Bronchial epithelial cell (primary cell): ENCODE measurements around the gene EDNRA. TPM values are rescaled to one million over a fixed set of nuclear protein-coding genes. Genes with fewer than 3 reads are reported as not detected.

Experiments used
- DNase-seq: peaks from one replicate; pipeline ENCODE4 v3.0.0-alpha.2; 2010; ENCODE audit warnings: low read depth
- FAIRE-seq: peaks from 2 replicates; lab custom pipeline; 2011; peaks lifted over from hg19 to GRCh38; lab: Jason Lieb, UNC
- H3K27me3 ChIP-seq: 2 replicates; pipeline ENCODE4 v1.5.1; 2011; ENCODE audit warnings: low read length; ENCODE audit not compliant: control insufficient read depth, insufficient read depth
- H3K36me3 ChIP-seq: 2 replicates; pipeline ENCODE4 v1.5.1; 2011; ENCODE audit warnings: low read length; ENCODE audit not compliant: control insufficient read depth, insufficient read depth
- H3K4me3 ChIP-seq: 2 replicates; pipeline ENCODE4 v1.5.1; 2011; ENCODE audit warnings: mild to moderate bottlenecking, low read depth, low read length, control low read depth
- CTCF ChIP-seq: IDR thresholded peaks from 2 replicates; pipeline ENCODE4 v1.5.1; 2011; ENCODE audit warnings: mild to moderate bottlenecking, moderate library complexity, low read length, control low read depth, inconsistent platforms; ENCODE audit not compliant: insufficient read depth, severe bottlenecking
- total RNA-seq: library from RNA; depleted of rRNA; stranded (reverse); fragments of >200 nt; gene quantifications from 2 replicates; pipeline ENCODE4 v1.2.1, GENCODE V29; 2014

The EDNRA gene
- total RNA-seq, 1 donor from 2014 or later, result 3.7 TPM

DNA sequence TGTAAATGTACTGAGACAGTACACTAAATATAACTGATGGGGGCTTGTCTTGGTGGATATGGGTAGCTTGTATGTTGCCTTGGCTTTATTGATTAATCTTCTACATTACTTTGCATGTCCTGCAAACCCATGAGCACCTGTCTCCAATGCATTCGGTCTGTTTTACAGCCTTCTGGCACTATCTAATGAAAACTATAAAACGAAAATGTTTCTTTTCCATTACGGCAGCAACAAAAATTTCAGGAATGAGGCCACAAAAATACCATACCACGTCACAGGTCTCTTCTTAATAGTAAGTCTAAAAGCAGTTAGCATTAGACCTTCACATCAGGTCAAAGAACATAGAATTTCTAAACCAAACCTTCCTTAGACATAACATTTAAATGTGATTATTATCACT, 49.8 kb downstream of the EDNRA start:
- DNase-seq (no peak), FAIRE-seq (no peak)
- Histone ChIP-seq H3K36me3 (no peaks in the 10 kb centered on the region), H3K4me3 (no peak overlapping the region), H3K27me3 (no peaks in the 10 kb centered on the region)
- no peak for TF ChIP-seq CTCF

DNA sequence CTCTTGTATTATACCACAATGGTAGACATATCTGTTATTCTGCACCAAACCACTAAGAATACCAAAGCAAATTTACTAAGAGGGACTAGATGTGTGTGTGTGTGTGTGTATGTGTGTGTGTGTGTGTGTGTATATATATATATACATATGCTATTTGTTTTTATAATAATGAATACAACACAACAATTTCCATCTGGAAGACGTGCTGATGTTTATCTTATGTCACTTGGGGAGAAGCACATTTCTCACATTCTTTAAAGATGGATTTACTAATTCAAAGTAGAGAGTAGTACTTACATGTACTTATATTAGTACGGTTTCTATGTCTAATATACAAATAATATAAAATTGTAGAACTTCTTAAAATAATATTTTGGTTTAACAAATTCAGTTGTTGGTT, 52.0 kb downstream of the EDNRA start:
- H3K27me3 ChIP-seq, result no peaks in the 10 kb centered on the region
- H3K4me3 ChIP-seq, result no peak overlapping the region
- DNase-seq (no peak), FAIRE-seq (no peak)
- TF ChIP-seq CTCF, result no peak
- H3K36me3 ChIP-seq, result no peaks in the 10 kb centered on the region

GRCh38 chr4:147533331-147533730, 52.4 kb downstream of the EDNRA start:
- FAIRE-seq, result no peak

DNA sequence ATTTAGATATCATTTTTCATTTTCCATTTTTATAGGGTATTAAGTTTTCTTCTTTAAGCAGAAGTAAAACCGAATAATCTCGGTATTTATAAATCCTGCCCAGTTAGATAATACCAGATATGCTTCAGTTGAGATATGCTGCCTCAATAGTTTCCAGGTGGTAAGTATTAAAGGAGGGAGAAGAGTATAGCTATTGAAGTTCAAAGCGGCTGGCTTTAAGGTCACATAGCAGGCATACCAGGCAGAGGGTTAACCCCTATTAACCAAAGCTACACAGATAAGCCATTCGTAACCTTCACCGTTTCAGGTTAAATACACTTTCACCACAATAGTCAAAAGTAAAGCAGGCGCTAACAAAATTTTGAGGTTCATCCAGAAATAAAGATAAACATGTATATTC, 54.2 kb downstream of the EDNRA start:
- no peak for FAIRE-seq
- Histone ChIP-seq H3K4me3 (no peak overlapping the region), H3K27me3 (no peaks in the 10 kb centered on the region), H3K36me3 (no peaks in the 10 kb centered on the region)
- DNase-seq, result no peak
- TF ChIP-seq CTCF, result no peak

More at GRCh38 chr4:147533331-147533730, 52.4 kb downstream of the EDNRA start:
- no peak overlapping the region for H3K4me3 ChIP-seq
- no peak for DNase-seq
- no peaks in the 10 kb centered on the region for H3K36me3 ChIP-seq
- no peaks in the 10 kb centered on the region for H3K27me3 ChIP-seq
- TF ChIP-seq CTCF, result no peak

DNA sequence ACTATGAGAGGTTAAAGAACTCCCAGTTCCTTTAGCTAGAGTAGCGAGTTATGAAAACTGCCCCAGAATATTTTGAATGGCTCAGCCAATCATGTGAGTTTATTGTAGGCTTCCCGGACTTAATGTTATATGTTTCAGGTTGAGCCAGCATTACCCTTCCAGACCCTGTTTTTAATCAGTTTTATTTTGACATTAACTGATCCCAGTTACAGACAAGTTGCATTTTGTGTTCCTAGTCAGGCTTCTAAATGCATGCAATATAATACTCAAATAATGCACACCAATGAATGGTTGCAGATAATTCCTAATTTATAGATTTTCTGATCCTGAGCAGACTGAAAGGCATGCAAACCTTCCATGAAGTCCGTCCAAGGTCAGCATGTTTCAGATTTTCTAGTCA, 57.8 kb downstream of the EDNRA start:
- DNase-seq (no peak), FAIRE-seq (no peak)
- no peak overlapping the region for H3K4me3 ChIP-seq
- no peaks in the 10 kb centered on the region for H3K36me3 ChIP-seq
- TF ChIP-seq CTCF, result no peak
- H3K27me3 ChIP-seq, result no peaks in the 10 kb centered on the region

- H3K36me3 ChIP-seq, result no peaks in the 10 kb centered on the region
- DNase-seq (no peak), FAIRE-seq (no peak)
- TF ChIP-seq CTCF, result no peak
- H3K4me3 ChIP-seq, result no peak overlapping the region
- H3K27me3 ChIP-seq, result no peaks in the 10 kb centered on the region
These were observed 59.1 kb downstream of the EDNRA start for GRCh38 chr4:147539959-147540358.
